Left ventricle myocardium superior (tissue), 1 donor: Measurements from ENCODE around the gene SENP6. TPM values are rescaled to one million over a fixed set of nuclear protein-coding genes. Genes with fewer than 3 reads are reported as not detected.
"Not testable (repeated sequence)": the region's sequence is repeated elsewhere in the genome, so short reads cannot be mapped to it uniquely, and the experiment has no call there.

Experiments
- ATAC-seq: fragments of 200-7000 bp; cut with Tn5 transposase; one replicate; pipeline ENCODE4 v1.9.1; 2020; ENCODE audit warnings: mild to moderate bottlenecking, moderate library complexity
- DNase-seq: peaks from one replicate; pipeline ENCODE4 v3.0.0-alpha.2; 2020
- intact Hi-C: fragments of 100-400 bp; cut with micrococcal nuclease; formaldehyde crosslinking; loops from one replicate; pipeline ENCODE4 v1.11.0; 2022
- long read RNA-seq: library from polyadenylated mRNA; unstranded; transcript quantifications from one replicate; pipeline ENCODE4 v2.0.0, GENCODE V29; 2021
- total RNA-seq: library from RNA; stranded (reverse); fragmentation: NEBNext Ultra II Directional; extraction: Animal tissue kit (Norgen Biotek cat#: 25700); gene quantifications from one replicate; pipeline ENCODE4 v1.2.1, GENCODE V29; 2021
- donor health status: DM: no; HTN: yes; CAD: no; lungs with severe emphysema.

Gene SENP6
- total RNA-seq = 57.7 TPM
- long read RNA-seq, full-length matches to known transcripts = 28 of 81 reads
- long read RNA-seq, partial matches to known transcripts = 13 of 81 reads
- long read RNA-seq, other reads (novel, unspliced or antisense) = 40 of 81 reads

GRCh38 chr6:75601304-75602245 is at the start of gene SENP6:
SENP6 (plus strand) TSS chr6:75601880; CDS start chr6:75602525, 645 bp downstream.
- ATAC-seq = peak; percentile 95

GRCh38 chr6:75556240-75556639 is 45.4 kb upstream of the SENP6 start:
- no peak for DNase-seq
- intact Hi-C loops = no loop called here

More at GRCh38 chr6:75601304-75602245, at the start of gene SENP6:
- intact Hi-C loops = no loop called here
- peak; percentile 91 for DNase-seq

GRCh38 chr6:75557068-75557467 is 44.6 kb upstream of the SENP6 start:
- DNase-seq = no peak
- ATAC-seq = no peak
- intact Hi-C loops = no loop called here

More at GRCh38 chr6:75556240-75556639, 45.4 kb upstream of the SENP6 start:
- no peak for ATAC-seq

DNA sequence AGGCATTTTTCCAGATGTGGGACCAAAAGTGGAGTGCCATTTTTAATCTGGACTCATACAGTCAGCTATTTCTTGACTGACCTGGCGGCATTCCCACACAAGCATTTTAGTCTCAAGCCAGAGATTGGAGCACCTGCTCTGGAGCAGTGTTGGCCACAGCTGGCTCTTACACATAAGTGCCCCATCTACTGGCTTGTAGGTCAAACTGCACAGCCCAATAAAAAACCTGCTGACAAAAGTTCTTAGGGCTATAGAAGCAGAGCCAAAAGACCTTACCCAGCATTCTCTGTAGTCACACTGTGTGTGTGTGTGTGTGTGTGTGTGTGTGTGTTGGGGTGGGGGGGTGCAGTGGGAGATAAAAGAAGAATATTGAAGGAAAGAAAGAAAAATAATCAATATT is 38.6 kb upstream of the SENP6 start:
- ATAC-seq = no peak
- intact Hi-C loops = no loop called here
- no peak for DNase-seq

DNA sequence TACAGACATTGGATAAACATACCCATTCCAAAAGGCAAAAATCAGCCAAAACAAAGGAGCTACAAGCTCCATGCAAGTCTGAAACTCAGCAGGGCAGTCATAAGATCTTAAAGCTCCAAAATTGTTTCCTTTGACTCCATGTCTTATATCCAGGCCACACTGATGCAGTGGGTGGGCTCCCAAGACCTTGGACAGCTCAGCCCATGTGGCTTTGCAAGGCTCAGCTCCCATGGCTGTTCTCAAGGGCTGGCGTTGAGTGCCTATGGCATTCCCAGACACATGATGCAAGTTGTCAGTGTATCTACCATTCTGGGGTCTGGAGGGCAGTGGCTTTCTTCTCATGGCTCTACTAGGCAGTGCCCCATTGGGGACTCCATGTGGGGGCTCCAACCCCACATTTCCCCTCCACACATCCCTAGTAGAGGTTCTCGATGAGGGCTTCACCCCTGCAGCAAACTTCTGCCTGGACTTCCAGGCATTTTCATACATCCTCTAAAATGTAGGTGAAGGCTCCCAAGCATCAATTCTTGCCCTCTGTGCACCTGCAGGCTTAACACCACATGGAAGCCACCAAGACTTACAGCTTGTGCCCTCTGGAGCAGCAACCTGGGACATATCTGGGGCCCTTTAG is 35.4 kb upstream of the SENP6 start:
- intact Hi-C loops = no loop called here
- DNase-seq (no peak), ATAC-seq (no peak)

- intact Hi-C loops = no loop called here
- no peak for ATAC-seq
- DNase-seq = no peak
Measured at GRCh38 chr6:75568100-75568499, 33.6 kb upstream of the SENP6 start.

- no peak for ATAC-seq
- intact Hi-C loops = no loop called here
- DNase-seq = no peak
Measured at GRCh38 chr6:75568965-75569364, 32.7 kb upstream of the SENP6 start.

- intact Hi-C loops, ATAC-seq, DNase-seq: not testable (repeated sequence)
Measured at GRCh38 chr6:75570671-75571070, 31.0 kb upstream of the SENP6 start.

GRCh38 chr6:75572072-75572471 is 29.6 kb upstream of the SENP6 start:
- intact Hi-C loops = no loop called here
- DNase-seq (no peak), ATAC-seq (no peak)

- no peak for DNase-seq
- no peak for ATAC-seq
- intact Hi-C loops = no loop called here
Measured at GRCh38 chr6:75579951-75580350, 21.7 kb upstream of the SENP6 start.

GRCh38 chr6:75581231-75581630 is 20.4 kb upstream of the SENP6 start:
- ATAC-seq (no peak), DNase-seq (no peak)
- intact Hi-C loops = no loop called here

DNA sequence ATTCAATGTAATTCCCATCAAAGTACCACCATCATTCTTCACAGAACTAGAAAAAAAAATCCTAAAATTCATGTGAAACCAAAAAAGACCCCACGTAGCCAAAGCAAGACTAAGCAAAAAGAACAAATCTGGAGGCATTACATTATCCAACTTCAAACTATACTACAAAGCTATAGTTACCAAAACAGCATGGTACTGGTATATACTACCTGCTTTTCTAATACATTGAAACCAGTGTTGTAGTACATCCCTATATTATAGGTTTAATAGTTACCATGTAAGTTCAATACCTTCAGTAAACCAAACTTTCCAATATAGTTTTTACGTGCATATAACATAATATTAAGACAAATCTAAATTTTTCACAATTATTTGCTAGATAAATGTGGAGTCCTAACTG is 17.1 kb upstream of the SENP6 start:
- DNase-seq, ATAC-seq, intact Hi-C loops: not testable (repeated sequence)

- ATAC-seq = no peak
- intact Hi-C loops = no loop called here
- no peak for DNase-seq
Measured at GRCh38 chr6:75588948-75589347, 12.7 kb upstream of the SENP6 start.

GRCh38 chr6:75590370-75590769 is 11.3 kb upstream of the SENP6 start:
- DNase-seq (no peak), ATAC-seq (no peak)
- intact Hi-C loops = no loop called here

DNA sequence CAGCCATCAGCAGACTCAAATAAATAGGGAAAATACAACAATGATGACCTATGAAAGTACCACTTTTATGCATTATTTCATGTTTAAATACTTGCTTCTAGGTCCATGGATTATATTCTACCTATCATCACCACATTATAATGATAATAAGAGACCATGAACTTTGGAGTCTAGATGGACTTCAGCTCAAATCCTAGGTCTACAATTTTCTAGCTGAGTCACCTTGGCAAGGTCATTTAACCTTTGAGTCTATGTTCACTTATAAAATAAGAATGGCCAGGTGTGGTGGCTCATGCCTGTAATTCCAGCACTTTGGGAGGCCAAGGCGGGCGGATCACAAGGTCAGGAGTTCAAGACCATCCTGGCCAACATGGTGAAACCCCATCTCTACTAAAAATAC is 5.3 kb upstream of the SENP6 start:
- DNase-seq, intact Hi-C loops, ATAC-seq: not testable (repeated sequence)

DNA sequence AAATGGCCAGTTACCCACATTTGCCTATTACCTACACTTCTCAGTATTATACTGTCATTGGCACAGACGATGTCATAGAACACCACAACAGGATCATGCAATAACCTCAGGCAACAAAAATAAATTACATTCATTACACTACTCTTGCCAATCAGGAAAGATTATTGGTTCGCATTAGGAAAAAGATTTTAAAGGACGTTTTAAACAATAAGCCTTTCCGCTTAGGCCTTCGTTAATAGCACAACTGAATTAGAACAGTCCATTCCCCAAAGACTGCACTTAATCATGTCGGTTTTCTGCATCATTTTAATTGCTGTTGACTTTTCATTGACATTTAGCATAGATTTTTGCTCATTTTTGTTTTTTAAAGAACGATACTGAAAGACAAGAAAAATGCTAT is 912 bp upstream of the SENP6 start:
- intact Hi-C loops = no loop called here
- no peak for DNase-seq
- no peak for ATAC-seq

DNA sequence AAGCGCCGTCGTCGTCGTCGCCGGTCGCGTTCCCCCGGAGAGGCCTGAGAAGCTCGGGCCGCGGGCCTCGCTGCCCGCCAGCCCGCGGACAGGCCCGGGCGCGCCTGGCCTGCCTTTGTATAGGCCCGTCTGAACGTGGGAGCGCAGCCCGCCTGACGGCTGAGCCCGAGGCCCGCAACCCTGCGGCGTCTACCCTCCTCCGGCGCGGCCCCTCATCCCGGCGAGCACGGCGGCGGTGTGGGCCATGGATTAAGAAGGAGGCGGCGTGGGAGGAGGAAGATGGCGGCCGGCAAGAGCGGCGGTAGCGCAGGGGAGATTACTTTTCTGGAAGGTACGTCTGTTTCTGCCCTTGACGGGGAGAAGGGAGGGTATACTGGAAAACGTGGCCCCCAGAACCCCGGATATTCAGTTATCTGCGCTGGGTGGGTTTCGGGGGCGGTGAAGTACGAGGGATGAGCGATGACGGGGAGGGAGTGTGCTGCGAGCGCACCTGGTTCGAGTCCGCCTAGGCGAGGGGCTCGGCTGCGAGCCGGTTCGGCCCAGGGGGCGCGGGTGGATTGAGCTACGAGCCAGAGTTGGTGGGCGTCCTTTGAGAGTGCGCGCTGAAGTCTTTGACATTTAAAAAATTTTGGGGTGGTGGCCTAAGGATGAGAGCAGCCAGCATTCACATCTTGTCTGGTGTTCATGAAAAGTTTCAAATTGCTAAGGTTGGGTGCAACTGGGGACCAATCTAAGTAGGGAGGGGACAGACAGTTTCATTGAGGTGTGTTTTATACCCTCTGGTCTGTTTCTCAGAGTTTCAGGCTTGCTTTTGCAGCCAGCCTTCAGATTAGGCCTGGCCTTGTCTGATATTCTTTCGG is 796 bp downstream of the SENP6 start:
- DNase-seq = peak; percentile 70
- peak; percentile 70 for ATAC-seq
- intact Hi-C loops = no loop called here

GRCh38 chr6:75603106-75603420 is 1.4 kb downstream of the SENP6 start:
- ATAC-seq = no peak
- intact Hi-C loops = no loop called here

DNA sequence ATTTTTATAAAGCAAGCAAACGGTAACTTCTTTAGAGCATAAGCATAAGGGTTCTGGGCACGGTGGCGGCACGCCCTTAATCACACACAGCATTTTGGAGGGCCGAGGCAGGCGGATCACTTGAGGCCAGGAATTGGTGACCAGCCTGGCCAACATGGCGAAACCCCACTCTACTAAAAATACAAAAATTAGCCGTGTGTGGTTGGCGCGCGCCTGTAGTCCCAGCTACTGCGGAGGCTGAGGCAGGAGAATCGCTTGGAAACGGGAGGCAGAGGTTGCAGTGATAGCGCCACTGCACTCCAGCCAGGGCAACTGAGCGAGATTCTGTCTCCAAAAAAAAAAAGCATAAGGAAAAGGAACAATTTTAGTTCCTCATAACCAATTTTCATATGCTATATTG is 2.6 kb downstream of the SENP6 start:
- intact Hi-C loops = no loop called here
- ATAC-seq (no peak), DNase-seq (no peak)

More at GRCh38 chr6:75603106-75603420, 1.4 kb downstream of the SENP6 start:
- DNase-seq = no peak
